Kidney (tissue), 14 donors: ENCODE measurements around the gene CCND1. TPM values are rescaled to one million over a fixed set of nuclear protein-coding genes. Genes with fewer than 3 reads are reported as not detected.
A peak's percentile ranks its signal among the peaks of the same experiment; 100 is the strongest.

Source experiments
- DNase-seq, 5 donors: peaks; one replicate each; pipeline ENCODE4 v3.0.0-alpha.2; 2013 to 2020
- FAIRE-seq: peaks from 2 replicates; lab custom pipeline; 2012; peaks lifted over from hg19 to GRCh38; lab: Jason Lieb, UNC
- H3K27ac ChIP-seq, 2 donors: one replicate each; pipeline ENCODE4 v1.7.0; 2013; ENCODE audit warnings: low read depth in 2 of 2, low read length in 2 of 2, inconsistent platforms in 1 of 2
- H3K27me3 ChIP-seq: one replicate; pipeline ENCODE4 v1.7.1; 2013; ENCODE audit warnings: low read length, inconsistent platforms; ENCODE audit not compliant: control insufficient read depth, insufficient read depth
- H3K36me3 ChIP-seq, 3 donors: one replicate each; pipeline versions ENCODE4 v1.7.0 to v1.7.1; 2013; ENCODE audit warnings: low read length in 3 of 3, control low read depth in 1 of 3, inconsistent platforms in 1 of 3; ENCODE audit not compliant: insufficient read depth in 3 of 3, control insufficient read depth in 2 of 3
- H3K4me1 ChIP-seq, 3 donors: one replicate each; pipeline versions ENCODE4 v1.7.0 to v1.7.1; 2013; ENCODE audit warnings: low read length in 3 of 3, inconsistent platforms in 1 of 3, low read depth in 1 of 3; ENCODE audit not compliant: control insufficient read depth in 2 of 3, insufficient read depth in 2 of 3
- H3K4me3 ChIP-seq, 3 donors: one replicate each; pipeline versions ENCODE4 v1.7.0 to v1.8.1; 2013; ENCODE audit warnings: low read length in 3 of 3, control low read depth in 1 of 3, inconsistent platforms in 1 of 3
- H3K9ac ChIP-seq, 3 donors: one replicate each; pipeline versions ENCODE4 v1.7.0 to v1.7.1; 2013; ENCODE audit warnings: low read length in 3 of 3, control low read depth in 1 of 3, inconsistent platforms in 1 of 3
- H3K9me3 ChIP-seq, 3 donors: one replicate each; pipeline versions ENCODE4 v1.7.0 to v1.7.1; 2013; ENCODE audit warnings: low read length in 3 of 3, control low read depth in 1 of 3, inconsistent platforms in 1 of 3; ENCODE audit not compliant: control insufficient read depth in 2 of 3, insufficient read depth in 1 of 3
- intact Hi-C: fragments of 100-400 bp; cut with DNase I; formaldehyde crosslinking; loops from one replicate; pipeline ENCODE4 v1.11.1; 2022
- polyA plus RNA-seq: library from polyadenylated mRNA; stranded (reverse); fragments of 350-450 nt; fragmentation: Illumina TruSeq; extraction: RNeasy Lipid Tissue Mini Kit (QIAGEN cat#74804); gene quantifications from one replicate; pipeline ENCODE4 v1.2.3, GENCODE V29; 2014; ENCODE audit warnings: low read depth, low replicate concordance; ENCODE audit not compliant: insufficient read depth
- total RNA-seq: library from RNA; stranded (reverse); fragmentation: NEBNext Ultra II Directional; extraction: Animal tissue kit (Norgen Biotek cat#: 25700); gene quantifications from one replicate; pipeline ENCODE4 v1.2.1, GENCODE V29; 2021
- TF ChIP-seq, protein P1 (sequence below): IDR thresholded peaks from 3 replicates; pipeline ENCODE4 v1.5.1; 2012; ENCODE audit warnings: mild to moderate bottlenecking, moderate library complexity, borderline replicate concordance; ENCODE audit not compliant: insufficient read depth; ENCODE audit errors: extremely low read depth
- donor health status: control.
- donor health status: control.
- donor health status: control.
- donor health status: control.
- donor health status: control.
- donor health status: DM: yes; HTN: yes; CAD: no.
- donor health status: Normal renal cell carcinoma (clear cell type).

The CCND1 gene
- total and polyA plus RNA-seq, 2 donors from 2014 or later, result 37.6 to 142 TPM

DNA sequence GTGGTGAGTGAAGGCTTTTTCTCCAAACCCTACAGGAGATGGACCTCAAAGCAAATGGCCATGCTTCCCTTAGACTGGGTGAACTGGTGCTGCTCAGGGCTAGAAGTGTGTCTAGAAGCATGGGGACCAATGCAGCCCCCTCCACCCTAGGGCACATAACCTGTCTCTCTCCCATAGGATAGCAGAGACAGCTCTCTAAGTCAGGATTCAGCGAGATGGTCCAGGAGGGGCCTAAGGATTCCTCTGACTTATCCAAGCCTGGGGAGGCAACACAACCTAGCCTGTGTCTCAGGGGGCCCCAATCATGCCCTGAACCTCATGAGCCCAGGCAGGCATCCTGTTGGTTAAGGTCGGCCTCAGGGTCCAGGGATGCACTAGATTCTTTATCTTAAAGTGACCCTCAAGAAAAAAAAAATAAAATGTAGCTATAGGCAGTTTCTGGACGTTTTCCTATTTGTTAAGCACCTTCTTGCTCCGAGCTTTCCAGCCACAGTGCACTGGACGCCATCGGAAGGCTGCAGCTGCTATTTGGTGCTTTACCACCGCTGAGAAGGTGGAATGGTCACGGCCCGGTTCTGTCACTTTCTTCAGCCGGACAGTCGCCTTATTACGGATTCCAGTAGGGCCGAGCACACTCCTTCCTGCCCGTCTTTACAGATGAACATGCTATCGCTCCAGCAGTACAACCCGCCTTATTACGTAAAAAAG, 5.0 kb upstream of the CCND1 start:
- Histone ChIP-seq H3K27me3 (no peaks in the 10 kb centered on the region), H3K36me3 (no peaks in the 10 kb centered on the region), H3K9ac (peak overlapping the region in 1 of 3 donors; percentile 53), H3K27ac (peak overlapping the region in 1 of 2 donors; percentile 43), H3K4me1 (peaks cover 0 to 18% (median 4%) of the 10 kb centered on the region in 3 donors), H3K9me3 (no peaks in the 10 kb centered on the region), H3K4me3 (peak overlapping the region; percentile 55 to 68 (median 59))
- FAIRE-seq, result no peak
- intact Hi-C loops, result no loop called here
- TF ChIP-seq, protein P1, sequence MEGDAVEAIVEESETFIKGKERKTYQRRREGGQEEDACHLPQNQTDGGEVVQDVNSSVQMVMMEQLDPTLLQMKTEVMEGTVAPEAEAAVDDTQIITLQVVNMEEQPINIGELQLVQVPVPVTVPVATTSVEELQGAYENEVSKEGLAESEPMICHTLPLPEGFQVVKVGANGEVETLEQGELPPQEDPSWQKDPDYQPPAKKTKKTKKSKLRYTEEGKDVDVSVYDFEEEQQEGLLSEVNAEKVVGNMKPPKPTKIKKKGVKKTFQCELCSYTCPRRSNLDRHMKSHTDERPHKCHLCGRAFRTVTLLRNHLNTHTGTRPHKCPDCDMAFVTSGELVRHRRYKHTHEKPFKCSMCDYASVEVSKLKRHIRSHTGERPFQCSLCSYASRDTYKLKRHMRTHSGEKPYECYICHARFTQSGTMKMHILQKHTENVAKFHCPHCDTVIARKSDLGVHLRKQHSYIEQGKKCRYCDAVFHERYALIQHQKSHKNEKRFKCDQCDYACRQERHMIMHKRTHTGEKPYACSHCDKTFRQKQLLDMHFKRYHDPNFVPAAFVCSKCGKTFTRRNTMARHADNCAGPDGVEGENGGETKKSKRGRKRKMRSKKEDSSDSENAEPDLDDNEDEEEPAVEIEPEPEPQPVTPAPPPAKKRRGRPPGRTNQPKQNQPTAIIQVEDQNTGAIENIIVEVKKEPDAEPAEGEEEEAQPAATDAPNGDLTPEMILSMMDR, result no peak
- DNase-seq, result peak in 2 of 5 donors; percentile 17 to 33

DNA sequence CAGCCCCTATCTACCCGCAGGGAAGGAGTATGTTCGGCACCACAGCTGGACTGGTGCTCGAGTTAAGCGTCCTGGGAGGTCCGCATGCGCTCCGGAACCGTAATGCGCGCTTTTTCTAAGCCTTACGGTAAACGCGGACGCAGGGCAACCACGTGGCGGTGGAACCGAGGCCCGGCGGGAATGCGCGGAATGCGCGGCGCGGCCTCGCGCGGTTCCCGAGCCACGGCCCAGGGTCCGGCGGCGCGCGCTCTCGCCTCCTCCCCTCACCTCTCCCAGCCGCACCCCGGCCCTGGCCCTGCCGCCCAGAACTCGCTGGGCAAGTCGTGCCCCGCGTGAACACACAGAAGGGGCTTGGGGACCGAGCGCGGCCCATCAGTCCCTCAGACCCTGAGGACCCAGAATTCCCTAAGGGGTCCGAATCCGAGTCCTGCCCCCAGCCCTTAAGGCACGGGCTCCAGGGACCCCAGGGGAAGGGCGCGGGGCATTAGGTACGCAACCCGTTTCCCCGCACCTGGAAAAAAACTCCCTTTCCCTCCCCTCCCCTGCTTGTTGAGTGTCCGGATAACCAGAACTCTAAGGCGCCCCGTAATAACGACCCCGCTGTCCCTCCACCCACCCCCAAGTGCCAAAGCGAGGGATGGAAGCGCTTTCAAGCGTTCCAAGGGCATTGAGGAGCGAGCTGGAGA, 4.3 kb upstream of the CCND1 start:
- peak overlapping the region in 1 of 3 donors; percentile 53 for H3K9ac ChIP-seq
- H3K27ac ChIP-seq, result peak overlapping the region; percentile 43 to 64
- intact Hi-C loops, result no loop called here
- H3K27me3 ChIP-seq, result no peaks in the 10 kb centered on the region
- H3K9me3 ChIP-seq, result no peaks in the 10 kb centered on the region
- H3K36me3 ChIP-seq, result no peaks in the 10 kb centered on the region
- H3K4me1 ChIP-seq, result peaks cover 0 to 18% (median 4%) of the 10 kb centered on the region in 3 donors
- peak overlapping the region; percentile 55 to 68 (median 59) for H3K4me3 ChIP-seq
- TF ChIP-seq, protein P1, result no peak
- DNase-seq (peak; percentile 84 to 94 (median 89)), FAIRE-seq (no peak)

DNA sequence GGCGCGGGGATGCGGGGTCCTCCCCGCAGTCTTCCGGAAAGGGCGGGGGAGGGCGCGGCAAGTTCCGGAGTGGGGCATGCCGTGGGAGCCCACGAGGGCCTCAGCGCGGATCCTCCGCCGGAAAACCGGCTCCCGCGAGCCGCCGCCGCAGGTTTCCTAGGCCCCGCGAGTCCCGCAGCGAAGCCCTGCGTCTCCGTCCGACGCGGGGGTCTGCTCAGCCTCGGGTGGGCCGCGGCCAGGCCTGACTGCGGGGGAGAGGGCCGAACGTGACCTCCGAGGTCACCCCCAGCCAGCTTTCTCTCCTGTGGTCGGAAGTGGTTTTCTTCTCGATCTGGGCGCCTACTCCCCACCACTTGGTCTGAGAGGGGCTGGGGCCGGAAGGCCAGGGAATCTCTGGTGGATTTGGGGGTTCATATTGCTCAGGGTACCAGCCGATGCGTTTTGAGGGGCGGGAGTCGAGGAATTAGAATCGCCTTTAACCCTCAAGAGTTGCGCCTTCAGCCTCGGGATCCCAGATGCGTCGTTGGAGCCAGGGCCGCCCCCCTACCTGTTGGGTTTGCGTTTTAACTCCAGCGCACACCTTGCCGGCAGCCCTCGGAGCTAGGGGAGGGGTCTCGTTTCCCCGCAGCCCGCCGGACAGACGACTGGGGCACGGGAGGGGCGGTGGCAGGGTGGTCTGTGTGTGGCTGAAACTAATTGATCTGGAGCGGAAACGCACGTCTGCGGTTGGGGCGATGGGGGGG, 3.6 kb upstream of the CCND1 start:
- Histone ChIP-seq H3K4me3 (peak overlapping the region in 1 of 3 donors; percentile 59), H3K9ac (no peak overlapping the region), H3K27ac (peak overlapping the region in 1 of 2 donors; percentile 43), H3K27me3 (no peaks in the 10 kb centered on the region), H3K36me3 (no peaks in the 10 kb centered on the region), H3K9me3 (no peaks in the 10 kb centered on the region), H3K4me1 (peaks cover 0 to 18% (median 4%) of the 10 kb centered on the region in 3 donors)
- intact Hi-C loops, result no loop called here
- TF ChIP-seq, protein P1, result no peak
- DNase-seq (peak in 4 of 5 donors; percentile 38 to 82 (median 64)), FAIRE-seq (no peak)
